M059J (cell line): Measurements from ENCODE around the gene SYNDIG1. TPM values are rescaled to one million over a fixed set of nuclear protein-coding genes. Genes with fewer than 3 reads are reported as not detected.
"Not testable (repeated sequence)": the region's sequence is repeated elsewhere in the genome, so short reads cannot be mapped to it uniquely, and the experiment has no call there.

Source experiments
- DNase-seq: peaks from one replicate; pipeline ENCODE4 v3.0.0-alpha.2; 2012; ENCODE audit warnings: low read depth
- total RNA-seq: library from RNA; depleted of rRNA; stranded (reverse); fragments of >200 nt; shearing (Covaris generic); gene quantifications from 2 replicates; pipeline ENCODE4 v1.2.3, GENCODE V29; 2014

The SYNDIG1 gene
- total RNA-seq, 1 experiment from 2014 or later, result not detected

DNA sequence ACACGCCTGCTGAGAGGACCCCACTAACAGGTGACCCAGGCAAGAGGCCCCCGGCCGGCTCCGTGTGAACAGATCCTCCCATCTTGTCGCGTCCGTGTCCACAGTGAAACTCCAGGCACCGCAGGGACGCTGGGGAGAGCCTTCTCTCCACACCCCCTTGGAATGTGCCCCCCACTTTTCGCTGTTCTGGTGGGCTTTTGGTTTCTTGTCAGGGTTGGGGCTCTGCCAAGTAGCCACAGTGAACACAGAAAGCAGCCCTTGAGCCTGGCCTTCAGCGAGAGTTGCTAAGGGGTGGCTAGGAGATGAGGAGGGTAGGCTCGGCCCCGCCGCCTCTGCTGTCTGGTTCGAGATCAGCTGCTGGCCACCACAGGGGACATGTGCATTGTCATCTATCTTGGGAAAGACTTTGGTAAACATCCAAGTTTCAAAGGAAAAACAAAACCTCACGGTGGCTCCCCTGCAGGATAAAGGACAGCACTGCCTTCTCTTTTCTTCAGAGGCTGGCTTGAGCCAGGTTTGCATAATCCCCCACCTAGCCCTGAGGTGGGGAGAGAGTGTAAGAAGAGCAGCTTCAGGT is 22.7 kb downstream of the SYNDIG1 start:
- no peak for DNase-seq

DNA sequence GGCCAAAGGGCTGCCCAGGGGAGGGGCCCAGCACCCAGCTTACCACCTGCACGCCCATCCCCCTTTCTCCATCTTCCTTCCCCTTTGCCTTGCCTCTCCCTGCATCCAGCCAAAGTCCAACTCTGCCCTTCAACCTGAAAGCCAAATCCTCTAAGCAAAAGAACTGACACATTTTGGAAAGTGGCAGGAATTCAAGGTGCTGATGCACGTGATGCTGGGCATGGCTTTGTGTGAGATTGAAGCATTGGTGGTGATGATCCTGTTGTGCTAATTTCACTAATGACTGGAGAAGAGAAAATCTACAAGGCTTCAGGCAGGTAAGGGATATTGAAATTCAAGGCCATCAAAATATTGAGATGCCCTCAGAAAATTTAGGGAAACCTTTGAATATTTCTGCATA is 23.3 kb downstream of the SYNDIG1 start:
- DNase-seq, result no peak

DNA sequence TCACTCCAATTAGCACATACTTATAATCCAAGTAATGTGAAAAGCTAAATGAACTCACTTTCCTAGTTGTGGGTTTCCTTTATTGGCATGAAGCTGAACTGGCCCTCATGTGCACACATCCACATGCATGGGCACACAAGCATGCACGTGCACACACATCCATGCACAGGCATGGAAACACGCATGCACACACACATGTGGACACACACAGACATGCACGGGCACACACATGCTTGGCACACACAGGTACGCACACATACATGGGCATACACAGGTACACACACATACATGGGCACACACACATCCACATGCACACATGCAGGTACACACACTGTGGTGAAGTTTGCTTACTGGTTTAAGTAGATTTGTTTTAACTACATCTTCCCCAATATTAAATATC is 23.8 kb downstream of the SYNDIG1 start:
- no peak for DNase-seq

DNA sequence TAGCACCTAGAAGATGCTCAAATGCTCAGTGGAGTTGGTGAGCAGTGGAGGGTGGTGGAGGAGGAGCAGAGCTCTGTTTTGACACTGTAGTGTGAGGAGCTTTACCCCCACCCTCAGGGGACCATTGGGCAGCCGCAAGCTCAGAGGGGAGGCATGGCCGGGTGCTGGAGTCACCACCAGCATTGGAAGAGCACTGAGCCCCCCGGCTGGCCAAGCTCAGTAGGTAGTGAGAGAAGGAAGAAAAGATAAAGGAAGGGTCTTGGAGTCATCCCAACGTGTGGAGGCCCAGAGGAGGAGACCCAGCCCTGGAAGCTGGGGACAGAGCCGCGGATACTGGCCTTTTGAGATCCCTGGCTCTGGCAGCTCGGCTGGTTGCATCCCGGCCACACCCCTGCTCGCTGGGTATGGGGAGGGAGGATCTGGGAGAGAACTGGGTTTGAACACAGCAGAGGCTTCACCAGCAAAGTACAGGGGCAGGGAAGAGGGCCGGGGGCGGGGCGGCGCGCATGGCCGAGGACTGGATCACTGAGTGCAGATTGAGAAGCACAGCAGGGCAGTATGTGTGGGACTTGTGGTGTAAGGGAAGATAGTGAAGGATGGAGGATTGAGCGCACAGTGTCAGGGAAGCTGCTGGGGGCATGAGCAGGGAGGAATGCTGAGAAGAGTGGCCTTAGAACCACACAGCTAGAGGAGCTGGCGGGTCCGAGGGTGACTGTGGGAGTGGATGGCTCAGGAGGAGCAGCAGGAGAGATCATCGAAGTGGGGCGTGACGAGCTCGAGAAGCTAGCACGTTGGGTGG is 24.4 kb downstream of the SYNDIG1 start:
- no peak for DNase-seq

DNA sequence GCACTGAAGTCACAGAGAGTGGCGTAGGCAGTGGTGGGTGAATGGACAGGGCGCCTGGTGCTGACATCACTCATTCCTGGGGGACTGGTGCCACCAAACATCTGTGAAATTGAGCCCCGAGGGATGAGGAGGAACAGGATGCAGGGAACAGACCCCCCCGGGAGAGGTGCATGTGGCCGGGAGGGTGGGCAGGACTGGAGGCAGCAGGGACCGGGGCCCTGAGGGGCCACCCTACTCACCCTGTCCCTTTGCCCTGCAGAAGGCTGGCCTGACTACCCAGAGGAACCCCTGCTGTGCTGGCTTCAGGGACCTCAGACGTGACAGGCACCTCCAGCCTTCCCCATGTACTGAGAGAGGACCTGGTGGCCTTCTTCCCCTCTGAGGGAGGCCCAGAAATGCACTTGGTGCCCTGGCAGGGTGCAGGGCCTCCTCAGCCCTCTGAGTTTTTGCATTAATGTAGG is 25.1 kb downstream of the SYNDIG1 start:
- DNase-seq, result no peak

DNA sequence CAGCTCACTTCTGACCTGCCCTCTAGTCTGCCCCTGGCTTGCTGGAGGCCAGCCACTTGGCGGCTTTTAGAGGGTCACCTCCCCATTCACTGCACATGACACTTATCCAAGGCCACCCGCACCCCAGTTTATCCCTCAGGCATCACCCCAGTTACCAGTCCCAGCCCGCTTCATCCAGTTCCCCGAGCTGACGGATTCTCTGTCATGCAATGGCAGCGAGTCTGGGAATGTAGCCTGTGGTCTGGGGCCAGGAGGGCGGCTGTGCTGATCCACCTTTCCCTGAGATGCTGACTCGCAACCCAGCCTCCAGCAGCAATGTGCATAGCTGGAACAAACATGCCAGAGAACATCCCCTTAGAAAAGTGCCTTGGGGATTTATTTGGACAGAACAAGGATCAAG is 25.8 kb downstream of the SYNDIG1 start:
- DNase-seq, result peak; percentile 18

DNA sequence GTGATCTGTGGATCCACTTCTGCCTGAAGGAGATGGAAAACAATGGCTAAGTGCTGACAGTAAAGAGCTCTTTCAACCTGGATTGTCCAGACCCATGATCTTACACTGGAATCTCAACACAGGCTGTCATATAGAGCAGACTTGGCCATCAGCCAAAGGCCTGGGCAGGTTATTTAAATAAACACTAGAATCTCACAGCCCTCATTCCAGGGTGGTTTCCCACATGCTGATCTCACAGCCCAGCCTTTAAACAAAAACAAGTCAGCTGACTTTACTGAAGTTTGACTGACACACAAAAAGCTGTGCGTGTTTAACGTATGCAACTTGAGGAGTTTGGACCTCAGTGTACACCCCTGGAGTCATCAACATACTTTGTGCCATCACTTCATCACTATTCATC is 28.4 kb downstream of the SYNDIG1 start:
- peak; percentile 51 for DNase-seq

DNA sequence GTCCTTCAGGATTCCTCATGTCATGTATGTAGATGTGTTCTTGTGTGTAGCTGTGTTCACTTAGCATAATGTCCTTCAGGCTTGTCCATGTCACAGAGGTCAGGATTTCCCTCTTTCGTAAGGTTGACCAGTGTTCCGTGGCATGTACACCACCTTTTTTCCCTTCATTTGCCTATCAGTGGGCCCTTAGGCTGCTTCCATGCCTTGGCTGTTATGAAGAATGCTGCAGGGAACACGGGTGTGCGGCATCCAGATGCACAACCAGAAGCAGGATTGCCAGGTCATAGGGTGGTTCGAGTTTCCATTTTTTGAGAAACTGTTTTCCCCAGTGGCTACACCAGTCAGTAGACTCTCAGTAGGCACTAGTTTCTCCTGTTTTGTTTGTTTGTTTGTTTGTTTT is 29.2 kb downstream of the SYNDIG1 start:
- DNase-seq, result no peak

DNA sequence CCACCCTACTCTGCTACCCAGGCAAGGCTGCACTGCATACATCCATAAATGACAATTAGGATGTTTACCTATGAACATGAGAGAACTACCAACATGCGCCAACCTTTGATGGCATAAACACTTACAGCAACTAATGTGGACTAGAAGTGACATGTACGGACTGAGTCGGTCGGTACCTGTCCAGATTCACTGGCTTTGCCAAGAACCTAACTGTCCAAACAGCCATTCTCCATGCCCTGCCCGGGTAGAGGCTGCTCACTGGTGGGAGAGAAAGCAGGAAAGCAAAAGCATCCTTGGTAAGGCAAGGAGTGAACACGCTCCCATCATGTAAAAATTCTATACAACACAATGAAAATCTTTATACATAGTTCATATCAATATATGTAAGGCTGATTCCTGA is 30.0 kb downstream of the SYNDIG1 start:
- DNase-seq, result no peak

DNA sequence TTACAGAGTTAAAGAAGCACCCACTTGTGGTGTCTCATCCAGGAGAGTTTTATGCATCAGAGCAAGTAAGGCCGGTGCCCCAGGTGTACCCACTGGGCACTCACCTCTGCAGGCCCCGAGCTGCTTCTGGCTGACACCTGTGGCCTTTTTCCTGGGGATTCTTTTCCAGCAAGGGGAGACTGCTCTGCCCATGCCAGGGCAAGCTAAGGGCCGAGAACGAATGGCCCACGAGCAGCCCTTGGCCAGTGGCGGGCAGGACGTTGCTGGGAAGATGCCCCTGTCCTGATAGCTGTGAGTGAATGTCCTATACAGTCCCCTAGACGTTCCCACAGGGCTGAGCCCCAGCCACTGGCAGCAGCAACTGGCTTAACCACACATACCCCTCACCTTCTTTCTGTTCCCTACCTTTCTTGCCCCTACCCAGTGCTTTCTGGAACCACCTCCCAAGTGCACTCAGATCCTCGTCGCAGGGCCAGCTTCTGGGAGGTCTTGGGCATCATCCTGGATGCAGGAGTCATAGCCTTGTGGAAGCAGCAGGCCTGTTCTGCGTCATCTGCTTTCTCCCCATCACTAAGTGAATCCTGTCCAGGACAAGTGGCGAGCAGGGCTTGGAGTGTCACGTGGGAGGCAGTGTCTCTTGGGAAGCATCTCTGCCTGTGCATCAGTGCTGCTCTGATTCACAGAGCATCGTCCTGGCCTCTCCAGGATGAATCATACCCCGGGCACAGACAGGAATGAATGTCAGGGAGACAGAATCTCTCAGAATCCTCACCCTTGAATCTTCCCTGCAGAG is 32.5 kb downstream of the SYNDIG1 start:
- DNase-seq, result peak; percentile 53

DNA sequence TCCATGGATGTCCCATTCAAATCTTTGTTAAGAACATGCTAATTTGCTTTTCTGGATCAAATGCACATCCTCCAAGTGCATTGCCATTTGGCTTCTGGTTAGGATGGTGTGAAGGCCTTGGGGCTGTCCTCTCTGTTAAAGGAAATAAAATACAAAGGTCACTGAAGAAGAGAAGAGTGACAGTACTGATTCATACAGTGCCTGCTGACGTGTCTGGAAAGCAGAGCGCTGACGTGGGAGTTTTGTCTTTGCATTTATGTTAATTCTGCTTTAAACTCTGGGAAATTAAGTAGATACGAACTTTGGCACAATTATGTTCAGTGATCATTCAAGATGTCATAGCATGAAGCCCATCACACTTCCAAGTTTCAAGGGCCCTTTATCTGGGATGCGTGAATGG is 33.2 kb downstream of the SYNDIG1 start:
- DNase-seq, result no peak

DNA sequence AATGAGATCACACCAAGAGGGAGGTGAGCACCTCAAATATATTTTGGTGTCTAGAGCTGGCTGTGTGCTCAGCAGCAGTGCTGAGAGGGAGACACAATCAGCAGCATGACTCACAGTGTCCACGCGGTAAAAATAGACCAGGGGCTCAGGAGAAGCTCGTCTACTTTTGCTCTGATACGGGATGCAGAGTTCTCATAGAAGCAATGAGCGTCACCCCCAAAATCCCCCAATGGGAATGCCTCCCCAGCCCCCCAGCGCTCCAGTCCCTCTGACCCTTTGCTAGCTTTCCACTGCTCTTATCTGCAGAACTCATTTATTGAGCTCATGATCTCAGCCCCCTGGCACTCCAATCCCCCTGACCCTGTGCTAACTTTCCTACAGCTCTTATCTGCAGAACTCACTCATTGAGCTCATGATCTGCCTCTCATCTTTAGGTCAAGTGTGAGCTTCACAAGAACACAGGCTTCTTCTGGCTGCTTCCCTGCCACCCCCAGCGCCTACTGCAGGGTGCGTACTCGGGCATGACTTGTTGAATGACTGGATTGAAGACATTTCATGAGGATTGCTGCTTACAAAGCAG is 34.0 kb downstream of the SYNDIG1 start:
- no peak for DNase-seq

DNA sequence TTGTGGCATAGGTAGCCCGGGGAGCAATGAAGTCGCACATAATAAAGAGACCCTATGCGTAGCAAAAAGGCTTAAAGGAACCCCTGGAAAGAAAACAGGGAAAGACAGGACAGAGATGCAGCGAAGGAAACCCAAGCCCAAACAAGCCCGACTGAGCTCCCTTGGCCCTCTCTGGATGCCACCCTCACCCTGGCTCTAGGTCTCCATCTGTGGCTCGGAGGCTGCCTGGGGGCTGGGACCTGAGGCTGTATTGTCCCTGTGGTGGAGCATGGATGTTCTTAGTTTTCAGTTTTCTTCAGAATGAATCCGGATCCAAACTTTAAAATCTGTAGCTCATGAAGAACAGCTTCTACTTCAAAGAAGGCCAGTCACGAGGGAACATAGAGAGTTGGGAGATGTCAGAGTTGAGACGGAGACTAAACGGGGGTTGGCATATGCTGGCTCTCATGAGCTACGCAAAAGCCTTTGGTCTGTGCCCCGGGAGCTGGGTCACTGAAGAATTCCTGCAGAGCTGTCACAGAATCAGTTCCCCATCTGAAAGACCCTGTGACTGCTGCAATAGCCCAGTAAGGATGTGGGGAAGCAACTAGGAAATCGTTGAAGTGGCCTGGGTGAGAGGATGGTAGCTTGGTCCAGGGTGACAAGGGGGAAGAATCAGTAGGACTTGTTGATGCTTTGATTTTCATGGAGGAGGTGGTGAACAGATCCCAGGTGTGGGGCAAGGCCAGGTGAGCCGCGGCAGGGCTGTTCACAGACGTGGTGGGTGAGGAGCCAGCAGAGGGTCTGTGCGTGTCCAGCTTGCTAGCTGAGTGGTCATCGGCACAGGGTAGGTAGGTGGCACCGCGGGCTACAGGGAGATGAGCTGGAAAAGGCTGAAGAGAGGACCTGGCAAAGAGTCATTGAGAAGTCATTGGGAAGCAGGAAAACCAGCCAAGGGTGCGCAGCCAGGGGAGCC is 35.2 kb downstream of the SYNDIG1 start:
- no peak for DNase-seq

DNA sequence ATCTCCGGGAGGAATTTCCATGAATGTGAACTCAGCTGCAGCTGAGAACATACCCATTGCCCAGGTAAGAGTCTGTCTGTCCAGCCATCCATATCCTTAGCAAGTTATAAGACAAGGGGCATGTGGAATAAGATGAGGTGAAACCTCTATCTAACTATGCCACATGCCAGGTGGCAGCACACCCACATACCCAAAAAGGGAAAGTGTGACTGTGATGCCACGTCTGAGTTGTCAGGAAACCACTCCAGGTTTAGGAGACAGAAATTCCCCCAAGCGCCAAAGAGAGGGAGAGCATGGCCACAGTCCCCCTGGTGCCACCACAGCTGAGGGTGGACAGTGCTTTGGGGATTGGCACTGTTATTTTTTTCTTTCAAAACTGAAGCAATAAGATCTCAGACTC is 36.7 kb downstream of the SYNDIG1 start:
- no peak for DNase-seq

DNA sequence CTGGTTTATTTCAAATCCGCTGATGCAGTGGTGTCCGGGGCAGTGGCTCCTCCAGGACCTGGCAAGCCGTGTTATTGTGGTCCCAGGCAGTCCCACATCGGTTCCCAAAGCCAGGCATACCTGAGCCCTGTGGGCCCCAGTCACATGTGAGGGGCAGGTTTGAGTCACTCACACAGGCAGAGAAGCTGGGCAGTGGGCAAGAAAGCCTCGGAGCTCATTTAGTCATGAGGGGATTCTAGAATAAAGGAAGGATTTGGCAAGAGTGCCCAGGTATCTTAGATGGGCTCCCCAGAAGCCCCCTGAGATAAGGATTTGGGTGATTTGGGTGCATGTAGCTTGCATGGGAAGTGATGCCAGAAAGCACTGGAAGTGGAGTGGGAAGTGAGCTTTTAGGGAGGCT is 37.3 kb downstream of the SYNDIG1 start:
- DNase-seq, result no peak

DNA sequence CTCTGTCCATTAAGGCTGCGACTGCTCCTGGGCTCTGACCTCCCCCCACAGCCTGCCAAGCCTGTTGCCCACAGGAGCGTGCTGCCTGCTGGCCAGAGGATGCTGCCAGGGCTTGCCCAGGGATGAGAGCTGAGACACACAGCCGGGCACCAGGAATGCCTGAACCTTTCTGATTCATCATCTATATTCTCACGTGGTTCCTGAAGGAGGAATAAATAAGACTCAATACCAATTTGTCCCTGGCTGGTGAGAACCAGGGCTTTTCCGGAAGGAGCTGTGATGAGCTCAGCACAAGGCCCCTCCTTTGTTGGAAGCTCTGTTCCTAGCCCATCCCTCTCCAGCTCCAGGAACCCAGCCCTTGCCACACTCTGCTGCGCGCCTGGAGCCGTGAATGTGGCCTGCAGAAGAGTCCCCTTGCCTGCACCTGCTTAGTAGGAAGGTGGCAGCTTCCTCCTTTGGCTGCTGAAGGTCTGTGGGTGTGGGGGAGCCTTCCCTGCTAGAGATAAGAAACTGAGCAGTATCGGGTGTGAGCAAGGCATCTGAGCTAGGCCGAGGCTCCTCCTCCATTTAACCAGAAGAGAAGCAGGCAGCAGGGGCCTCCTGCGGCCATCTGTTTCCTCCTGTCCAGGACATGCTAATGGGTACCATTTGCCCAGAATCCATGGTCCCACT is 37.9 kb downstream of the SYNDIG1 start:
- no peak for DNase-seq

DNA sequence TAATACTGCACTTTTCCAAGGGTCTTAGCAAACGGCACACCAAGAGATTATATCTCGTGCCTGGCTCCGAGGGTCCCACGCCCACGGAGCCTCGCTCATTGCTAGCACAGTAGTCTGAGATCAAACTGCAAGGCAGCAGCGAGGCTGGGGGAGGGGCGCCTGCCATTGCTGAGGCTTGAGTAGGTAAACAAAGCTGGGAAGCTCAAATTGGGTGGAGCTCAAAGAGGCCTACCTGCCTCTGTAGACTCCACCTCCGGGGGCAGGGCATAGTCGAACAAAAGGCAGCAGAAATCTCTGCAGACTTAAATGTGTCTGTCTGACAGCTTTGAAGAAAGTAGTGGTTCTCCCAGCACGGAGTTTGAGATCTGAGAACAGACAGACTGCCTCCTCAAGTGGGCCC is 43.0 kb downstream of the SYNDIG1 start:
- not testable (repeated sequence) for DNase-seq

DNA sequence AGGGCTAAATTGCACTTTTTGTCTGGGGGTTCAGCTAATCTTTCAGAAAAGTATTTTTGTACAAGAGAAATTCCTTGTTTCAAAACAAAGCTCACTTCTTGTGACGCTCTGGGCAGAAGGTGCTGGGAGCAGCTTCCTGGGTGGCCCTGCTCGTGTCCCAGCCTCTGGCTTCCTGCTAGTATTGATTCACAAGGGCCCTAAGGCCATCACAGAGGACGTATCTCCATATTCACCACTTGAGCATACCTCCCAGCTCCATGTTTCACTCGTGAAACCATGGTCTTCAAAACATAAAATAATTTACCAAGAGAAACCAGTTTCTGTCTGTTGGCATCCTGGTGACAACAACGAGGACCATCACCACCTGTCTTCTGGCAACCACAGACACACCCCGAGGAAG is 49.1 kb downstream of the SYNDIG1 start:
- no peak for DNase-seq

DNA sequence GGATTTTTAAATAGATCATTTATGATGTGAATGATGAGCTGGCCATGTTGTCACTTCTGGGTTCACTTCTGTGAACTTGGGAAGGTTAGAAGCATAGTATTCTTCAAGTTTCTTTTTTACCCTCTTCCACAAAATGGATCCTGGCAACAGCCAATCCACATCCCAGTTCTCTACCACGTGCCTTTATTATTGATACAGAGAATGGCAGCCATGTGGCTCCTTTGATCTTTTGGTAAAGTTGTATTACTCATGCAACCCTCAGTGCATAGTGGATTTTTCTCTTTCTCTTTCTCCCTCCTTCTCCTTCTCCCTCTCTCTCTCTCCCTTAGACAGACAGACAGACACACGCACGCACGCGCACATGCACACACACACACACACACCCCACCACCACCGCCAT is 50.0 kb downstream of the SYNDIG1 start:
- no peak for DNase-seq

DNA sequence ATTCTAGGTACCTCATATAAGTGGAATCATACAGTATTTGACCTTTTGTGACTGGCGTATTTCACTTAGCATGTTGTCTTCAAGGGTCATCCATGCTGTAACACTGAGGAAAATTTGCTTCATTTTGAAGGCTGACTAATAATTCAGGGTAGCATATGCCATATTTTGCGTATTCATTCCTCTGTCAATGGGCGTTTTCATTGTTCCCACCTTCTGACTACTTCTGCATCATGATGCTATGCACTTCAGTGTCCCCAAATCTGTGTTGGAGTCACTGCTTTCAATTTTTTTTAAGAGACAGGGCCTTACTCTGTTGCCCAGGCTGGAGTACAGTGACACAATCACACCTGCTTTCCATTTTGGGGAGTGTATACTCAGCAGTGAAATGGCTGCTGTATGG is 51.6 kb downstream of the SYNDIG1 start:
- no peak for DNase-seq
